ENCODE results near the gene CHMP4A. TPM values are rescaled to one million over a fixed set of nuclear protein-coding genes. Genes with fewer than 3 reads are reported as not detected.

CHMP4A gene
- total RNA-seq, 1 donor from 2014 or later = 32.2 TPM

DNA sequence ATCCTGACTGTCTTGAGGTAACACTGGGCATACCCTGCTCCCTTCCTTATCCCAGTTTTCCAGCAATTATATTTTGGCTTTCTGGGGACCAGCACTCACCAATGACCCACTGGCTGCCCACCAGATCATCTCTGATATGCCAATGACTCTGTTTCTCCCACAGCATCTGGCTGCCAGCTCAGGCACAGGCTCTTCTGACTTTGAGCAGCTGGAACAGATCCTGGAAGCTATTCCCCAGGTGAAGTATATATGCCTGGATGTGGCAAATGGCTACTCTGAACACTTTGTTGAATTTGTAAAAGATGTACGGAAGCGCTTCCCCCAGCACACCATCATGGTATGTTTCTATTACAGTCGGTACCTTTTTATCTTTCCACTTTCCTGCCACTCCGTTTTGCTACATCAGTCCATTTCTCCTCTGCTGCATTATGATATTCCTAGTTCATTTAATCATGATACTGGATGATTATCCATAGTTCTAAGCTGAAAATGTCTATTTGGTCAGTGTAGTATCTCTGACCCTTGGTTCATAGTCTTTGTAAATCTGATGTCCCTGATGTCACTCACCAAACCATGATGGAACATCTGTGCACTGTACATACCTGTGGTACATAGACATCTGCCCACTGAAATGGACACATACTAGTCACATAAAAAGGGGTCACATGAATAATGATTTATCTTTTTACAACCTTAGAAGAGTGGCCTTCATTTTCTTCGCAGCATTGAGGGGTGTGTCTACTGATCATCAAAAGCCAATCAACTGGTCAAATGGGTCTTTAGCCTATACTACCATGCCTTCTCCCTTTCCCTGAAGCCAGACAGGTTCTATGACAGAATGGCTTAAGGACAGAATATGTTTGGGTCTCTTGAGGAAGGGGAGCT, 22.8 kb upstream of the CHMP4A start:
- Histone ChIP-seq H3K79me2 (ENCODE audit: insufficient read depth, low read length) (peaks cover 79% of the 10 kb centered on the region), H3K9ac (ENCODE audit: low read length) (no peak overlapping the region), H3K27me3 (ENCODE audit: insufficient read depth, low read length) (no peaks in the 10 kb centered on the region), H3K4me1 (ENCODE audit: insufficient read depth, low read length) (peaks cover 32% of the 10 kb centered on the region), H3K36me3 (ENCODE audit: insufficient read depth, low read length) (peaks cover 51% of the 10 kb centered on the region), H3K9me3 (ENCODE audit: insufficient read depth, low read depth, low read length) (no peaks in the 10 kb centered on the region), H3K4me3 (ENCODE audit: insufficient read depth, low read depth, low read length) (no peak overlapping the region), H3K27ac (ENCODE audit: low read depth, low read length) (no peak overlapping the region), H4K20me1 (ENCODE audit: insufficient read depth, low read length) (peaks cover 18% of the 10 kb centered on the region), H2AFZ (ENCODE audit: low read depth, low read length) (no peak overlapping the region), H3K4me2 (ENCODE audit: low read length) (no peak overlapping the region)
- Mint-ChIP-seq H3K27ac (ENCODE audit: unreplicated experiment) (no peak overlapping the region), H3K4me3 (ENCODE audit: unreplicated experiment) (peak overlapping the region; percentile 17), H3K9me3 (ENCODE audit: unreplicated experiment) (no peaks in the 10 kb centered on the region), H3K27me3 (ENCODE audit: low read depth, unreplicated experiment) (no peaks in the 10 kb centered on the region), H3K36me3 (ENCODE audit: low read depth, unreplicated experiment) (peaks cover 39% of the 10 kb centered on the region), H3K4me1 (ENCODE audit: low read depth, unreplicated experiment) (peaks cover 49% of the 10 kb centered on the region)
- DNase-seq (ENCODE audit: low read depth) = no peak
- TF ChIP-seq EZH2 (IDR thresholded peaks at IDR 0.05; ENCODE audit: insufficient read depth, low read length) = no peak
- TF ChIP-seq, protein P1, sequence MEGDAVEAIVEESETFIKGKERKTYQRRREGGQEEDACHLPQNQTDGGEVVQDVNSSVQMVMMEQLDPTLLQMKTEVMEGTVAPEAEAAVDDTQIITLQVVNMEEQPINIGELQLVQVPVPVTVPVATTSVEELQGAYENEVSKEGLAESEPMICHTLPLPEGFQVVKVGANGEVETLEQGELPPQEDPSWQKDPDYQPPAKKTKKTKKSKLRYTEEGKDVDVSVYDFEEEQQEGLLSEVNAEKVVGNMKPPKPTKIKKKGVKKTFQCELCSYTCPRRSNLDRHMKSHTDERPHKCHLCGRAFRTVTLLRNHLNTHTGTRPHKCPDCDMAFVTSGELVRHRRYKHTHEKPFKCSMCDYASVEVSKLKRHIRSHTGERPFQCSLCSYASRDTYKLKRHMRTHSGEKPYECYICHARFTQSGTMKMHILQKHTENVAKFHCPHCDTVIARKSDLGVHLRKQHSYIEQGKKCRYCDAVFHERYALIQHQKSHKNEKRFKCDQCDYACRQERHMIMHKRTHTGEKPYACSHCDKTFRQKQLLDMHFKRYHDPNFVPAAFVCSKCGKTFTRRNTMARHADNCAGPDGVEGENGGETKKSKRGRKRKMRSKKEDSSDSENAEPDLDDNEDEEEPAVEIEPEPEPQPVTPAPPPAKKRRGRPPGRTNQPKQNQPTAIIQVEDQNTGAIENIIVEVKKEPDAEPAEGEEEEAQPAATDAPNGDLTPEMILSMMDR (IDR thresholded peaks at IDR 0.05; ENCODE audit: insufficient read depth, low read depth, low read length) = no peak
- FAIRE-seq = no peak

DNA sequence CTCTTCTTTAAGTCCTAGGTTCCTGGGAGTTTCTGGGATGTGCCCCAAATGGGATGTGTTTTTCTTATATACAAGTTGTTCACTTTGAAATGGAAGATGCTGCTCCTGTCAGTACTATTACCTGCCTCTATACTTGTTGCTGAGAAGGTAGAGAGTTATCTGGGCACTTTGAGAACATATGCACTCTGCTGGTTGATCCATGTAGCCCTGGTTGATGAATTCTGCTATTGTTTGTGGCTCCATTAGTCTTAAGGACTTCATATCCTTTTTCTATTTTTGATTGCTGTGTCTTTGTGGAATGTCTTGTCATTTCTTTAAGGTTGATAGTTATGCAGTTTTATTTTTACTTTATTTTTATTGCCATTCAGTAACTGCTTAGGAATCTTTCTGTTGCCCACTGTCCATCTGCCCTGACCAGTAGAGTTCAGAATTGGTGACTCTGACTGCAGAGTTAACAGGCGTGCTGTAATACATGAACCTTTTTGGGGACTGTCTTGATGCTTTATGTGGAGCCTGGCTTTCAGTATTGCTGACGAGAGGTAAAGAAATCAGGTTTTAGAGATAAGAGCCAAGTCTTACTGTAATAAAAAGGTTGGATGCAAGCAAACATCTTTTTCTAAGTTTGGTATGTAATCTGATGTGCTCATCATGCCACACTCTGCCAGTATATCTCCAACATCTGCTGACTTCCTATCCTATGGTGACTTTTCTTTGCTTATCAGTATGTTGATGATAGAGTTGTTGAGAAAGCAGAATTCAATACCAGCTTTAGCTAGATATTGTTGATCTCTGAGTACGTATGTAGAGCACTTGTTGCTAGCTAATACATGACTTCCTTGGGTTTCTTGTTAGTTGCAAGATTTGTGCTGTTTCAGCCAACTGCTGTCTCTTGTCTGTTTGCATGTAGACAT, 21.1 kb upstream of the CHMP4A start:
- no peaks in the 10 kb centered on the region for H3K27me3 Mint-ChIP-seq (ENCODE audit: low read depth, unreplicated experiment)
- H3K36me3 Mint-ChIP-seq (ENCODE audit: low read depth, unreplicated experiment) = peaks cover 32% of the 10 kb centered on the region
- H3K4me3 Mint-ChIP-seq (ENCODE audit: unreplicated experiment) = peak overlapping the region; percentile 60
- no peak for TF ChIP-seq EZH2 (IDR thresholded peaks at IDR 0.05; ENCODE audit: insufficient read depth, low read length)
- TF ChIP-seq, protein P1 (IDR thresholded peaks at IDR 0.05; ENCODE audit: insufficient read depth, low read depth, low read length) = no peak
- H3K27me3 ChIP-seq (ENCODE audit: insufficient read depth, low read length) = no peaks in the 10 kb centered on the region
- H3K9me3 ChIP-seq (ENCODE audit: insufficient read depth, low read depth, low read length) = no peaks in the 10 kb centered on the region
- no peak overlapping the region for H3K9ac ChIP-seq (ENCODE audit: low read length)
- H3K4me2 ChIP-seq (ENCODE audit: low read length) = peak overlapping the region; percentile 32
- H4K20me1 ChIP-seq (ENCODE audit: insufficient read depth, low read length) = peaks cover 3% of the 10 kb centered on the region
- H3K79me2 ChIP-seq (ENCODE audit: insufficient read depth, low read length) = peaks cover 75% of the 10 kb centered on the region
- no peak overlapping the region for H3K27ac Mint-ChIP-seq (ENCODE audit: unreplicated experiment)
- no peak overlapping the region for H3K27ac ChIP-seq (ENCODE audit: low read depth, low read length)
- peaks cover 35% of the 10 kb centered on the region for H3K4me1 Mint-ChIP-seq (ENCODE audit: low read depth, unreplicated experiment)
- no peaks in the 10 kb centered on the region for H3K9me3 Mint-ChIP-seq (ENCODE audit: unreplicated experiment)
- no peak overlapping the region for H2AFZ ChIP-seq (ENCODE audit: low read depth, low read length)
- H3K4me1 ChIP-seq (ENCODE audit: insufficient read depth, low read length) = peaks cover 17% of the 10 kb centered on the region
- no peak for DNase-seq (ENCODE audit: low read depth)
- FAIRE-seq = no peak
- peaks cover 34% of the 10 kb centered on the region for H3K36me3 ChIP-seq (ENCODE audit: insufficient read depth, low read length)
- no peak overlapping the region for H3K4me3 ChIP-seq (ENCODE audit: insufficient read depth, low read depth, low read length)

Measured in astrocyte (in vitro differentiated cells and primary cell).